Uterus (tissue), 2 donors: ENCODE results near the gene BNC2.

ENCODE experiments used
- POLR2A ChIP-seq, 2 donors: fragments of 450-650 bp; IDR thresholded peaks; one replicate each; pipeline ENCODE4 v1.6.1; 2016; ENCODE audit warnings: antibody characterized with exemption in 2 of 2, mild to moderate bottlenecking in 1 of 2, moderate library complexity in 1 of 2
- TF ChIP-seq, protein P1 (sequence below), 4 experiments: fragments of 200-600 bp in 2 of 4; fragments of 450-650 bp in 2 of 4; sonication (generic) in 2 of 4; IDR thresholded peaks; one replicate each; pipeline ENCODE4 v1.5.1; 2016 to 2019; ENCODE audit warnings: antibody characterized with exemption in 4 of 4, mild to moderate bottlenecking in 2 of 4, moderate library complexity in 1 of 4

DNA sequence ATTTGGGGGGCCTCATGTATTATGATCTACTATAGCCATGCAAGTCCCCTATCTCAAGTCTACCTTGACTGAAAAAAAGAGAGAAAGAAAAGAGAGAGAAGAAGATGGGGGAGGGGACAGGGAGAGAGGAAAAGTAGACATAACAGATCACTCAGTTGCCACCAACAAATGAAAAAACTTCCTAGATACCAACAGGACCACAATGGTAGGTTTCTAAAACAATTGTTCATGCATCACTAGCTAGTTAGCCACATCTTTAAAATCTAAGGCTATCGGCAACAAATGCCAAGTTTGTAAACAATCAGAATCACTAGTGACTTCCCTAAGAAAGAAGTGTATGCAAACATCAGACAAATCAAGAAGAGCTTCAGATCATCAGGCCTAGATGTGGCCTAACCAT is 328.2 kb downstream of the BNC2 start:
- no peak for TF ChIP-seq POLR2A (IDR thresholded peaks at IDR 0.05)
- TF ChIP-seq, protein P1, sequence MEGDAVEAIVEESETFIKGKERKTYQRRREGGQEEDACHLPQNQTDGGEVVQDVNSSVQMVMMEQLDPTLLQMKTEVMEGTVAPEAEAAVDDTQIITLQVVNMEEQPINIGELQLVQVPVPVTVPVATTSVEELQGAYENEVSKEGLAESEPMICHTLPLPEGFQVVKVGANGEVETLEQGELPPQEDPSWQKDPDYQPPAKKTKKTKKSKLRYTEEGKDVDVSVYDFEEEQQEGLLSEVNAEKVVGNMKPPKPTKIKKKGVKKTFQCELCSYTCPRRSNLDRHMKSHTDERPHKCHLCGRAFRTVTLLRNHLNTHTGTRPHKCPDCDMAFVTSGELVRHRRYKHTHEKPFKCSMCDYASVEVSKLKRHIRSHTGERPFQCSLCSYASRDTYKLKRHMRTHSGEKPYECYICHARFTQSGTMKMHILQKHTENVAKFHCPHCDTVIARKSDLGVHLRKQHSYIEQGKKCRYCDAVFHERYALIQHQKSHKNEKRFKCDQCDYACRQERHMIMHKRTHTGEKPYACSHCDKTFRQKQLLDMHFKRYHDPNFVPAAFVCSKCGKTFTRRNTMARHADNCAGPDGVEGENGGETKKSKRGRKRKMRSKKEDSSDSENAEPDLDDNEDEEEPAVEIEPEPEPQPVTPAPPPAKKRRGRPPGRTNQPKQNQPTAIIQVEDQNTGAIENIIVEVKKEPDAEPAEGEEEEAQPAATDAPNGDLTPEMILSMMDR (IDR thresholded peaks at IDR 0.05), result no peak
